Measurements from ENCODE around the gene ACSL1.

GRCh38 chr4:184794470-184794869 lies 31.3 kb downstream of the ACSL1 start:
- TF ChIP-seq, protein P1, sequence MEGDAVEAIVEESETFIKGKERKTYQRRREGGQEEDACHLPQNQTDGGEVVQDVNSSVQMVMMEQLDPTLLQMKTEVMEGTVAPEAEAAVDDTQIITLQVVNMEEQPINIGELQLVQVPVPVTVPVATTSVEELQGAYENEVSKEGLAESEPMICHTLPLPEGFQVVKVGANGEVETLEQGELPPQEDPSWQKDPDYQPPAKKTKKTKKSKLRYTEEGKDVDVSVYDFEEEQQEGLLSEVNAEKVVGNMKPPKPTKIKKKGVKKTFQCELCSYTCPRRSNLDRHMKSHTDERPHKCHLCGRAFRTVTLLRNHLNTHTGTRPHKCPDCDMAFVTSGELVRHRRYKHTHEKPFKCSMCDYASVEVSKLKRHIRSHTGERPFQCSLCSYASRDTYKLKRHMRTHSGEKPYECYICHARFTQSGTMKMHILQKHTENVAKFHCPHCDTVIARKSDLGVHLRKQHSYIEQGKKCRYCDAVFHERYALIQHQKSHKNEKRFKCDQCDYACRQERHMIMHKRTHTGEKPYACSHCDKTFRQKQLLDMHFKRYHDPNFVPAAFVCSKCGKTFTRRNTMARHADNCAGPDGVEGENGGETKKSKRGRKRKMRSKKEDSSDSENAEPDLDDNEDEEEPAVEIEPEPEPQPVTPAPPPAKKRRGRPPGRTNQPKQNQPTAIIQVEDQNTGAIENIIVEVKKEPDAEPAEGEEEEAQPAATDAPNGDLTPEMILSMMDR (conservative IDR thresholded peaks at IDR 0.05; ENCODE audit: low read depth, low read length): no peak
- TF ChIP-seq EZH2 (IDR thresholded peaks at IDR 0.05; ENCODE audit: low read length, unreplicated experiment): no peak
